T-helper 2 cell (primary cell): Measurements from ENCODE around the gene APH1A.
"Not testable (repeated sequence)": the region's sequence is repeated elsewhere in the genome, so short reads cannot be mapped to it uniquely, and the experiment has no call there.

ENCODE experiments used
- DNase-seq, 5 experiments: peaks; one replicate each; pipeline versions ENCODE4 v3.0.0 to v3.0.0-alpha.2; 2012 to 2022
- total RNA-seq, 2 donors: gene quantifications; one replicate each; lab custom pipeline; 2026; lab: John Stamatoyannopoulos, UW

Gene APH1A
- 96.6 to 112 reads per million in 2 donors for total RNA-seq

DNA sequence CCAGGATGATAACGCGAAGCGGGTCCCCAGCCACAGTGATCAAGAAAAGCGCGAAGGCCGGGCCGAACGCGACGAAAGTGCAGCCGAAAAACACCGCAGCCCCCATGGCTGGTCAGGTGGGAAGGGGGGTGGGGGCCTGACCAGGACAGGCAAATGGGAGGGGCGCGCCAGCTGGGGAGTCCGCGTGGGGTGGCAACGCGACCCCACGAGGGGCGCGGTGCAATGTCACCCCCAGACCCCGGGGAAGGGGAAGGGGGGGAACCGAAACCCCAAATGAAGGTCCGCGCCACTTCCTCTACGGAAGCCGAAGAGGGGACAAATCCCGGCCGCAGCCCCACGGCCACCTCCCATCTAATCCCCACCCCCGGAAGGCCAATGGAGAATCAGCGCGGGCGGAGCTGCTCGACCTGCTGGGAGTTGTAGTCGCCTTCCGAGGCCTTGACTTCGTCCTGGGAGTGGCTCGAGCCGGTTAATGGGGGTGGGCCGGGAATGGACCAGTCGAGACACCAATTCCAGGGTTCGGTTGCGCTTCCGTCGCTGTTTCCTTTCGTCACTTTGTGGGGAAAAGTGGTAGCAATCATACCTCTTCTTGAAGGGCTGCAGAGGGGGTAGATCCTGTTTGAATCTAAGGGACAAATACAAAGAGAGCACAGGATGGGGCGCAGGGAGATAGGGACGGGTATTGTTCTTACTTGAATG is at the start of gene APH1A:
Gene APH1A, minus strand, starts transcription at position 312 of the 699 bp plus-strand sequence. Its CDS starts 206 bp downstream, at position 106.
- DNase-seq = peak; percentile 71 to 98 (median 88)

DNA sequence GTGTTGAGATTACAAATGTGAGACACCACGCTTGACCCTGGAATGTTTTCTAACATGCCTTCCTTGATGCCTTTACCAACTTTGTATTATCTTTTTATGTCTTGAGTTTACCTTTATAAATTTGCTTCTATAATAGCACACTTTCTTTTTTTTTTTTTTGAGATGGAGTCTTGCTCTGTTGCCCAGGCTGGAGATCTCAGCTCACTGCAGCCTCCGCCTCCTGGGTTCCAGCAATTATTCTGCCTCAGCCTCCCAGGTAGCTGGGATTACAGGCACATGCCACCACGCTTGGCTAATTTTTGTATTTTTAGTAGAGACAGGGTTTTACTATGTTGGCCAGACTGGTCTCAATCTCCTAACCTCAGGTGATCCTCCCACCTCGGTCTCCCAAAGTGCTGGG is 45.9 kb upstream of the APH1A start:
- DNase-seq = not testable (repeated sequence)

DNA sequence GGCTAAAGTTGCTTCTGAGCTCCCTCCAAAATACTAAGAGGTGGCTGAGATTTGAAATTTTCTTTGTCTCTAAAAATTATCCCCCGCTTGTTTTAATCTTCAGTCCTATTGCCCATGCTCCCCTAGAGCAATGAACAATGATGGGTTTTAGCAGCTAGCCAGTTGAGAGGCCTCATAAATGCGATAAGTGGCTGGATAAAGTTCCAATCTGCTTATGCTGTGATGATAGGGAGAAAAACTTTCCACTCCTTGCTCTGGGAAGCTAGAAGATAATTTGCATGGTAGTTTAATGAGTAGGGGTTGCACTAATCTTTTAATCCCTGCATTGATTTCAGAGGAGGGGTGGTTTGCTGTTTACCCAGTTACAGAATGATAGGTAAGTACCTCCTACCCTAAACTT is 42.9 kb upstream of the APH1A start:
- DNase-seq = no peak

DNA sequence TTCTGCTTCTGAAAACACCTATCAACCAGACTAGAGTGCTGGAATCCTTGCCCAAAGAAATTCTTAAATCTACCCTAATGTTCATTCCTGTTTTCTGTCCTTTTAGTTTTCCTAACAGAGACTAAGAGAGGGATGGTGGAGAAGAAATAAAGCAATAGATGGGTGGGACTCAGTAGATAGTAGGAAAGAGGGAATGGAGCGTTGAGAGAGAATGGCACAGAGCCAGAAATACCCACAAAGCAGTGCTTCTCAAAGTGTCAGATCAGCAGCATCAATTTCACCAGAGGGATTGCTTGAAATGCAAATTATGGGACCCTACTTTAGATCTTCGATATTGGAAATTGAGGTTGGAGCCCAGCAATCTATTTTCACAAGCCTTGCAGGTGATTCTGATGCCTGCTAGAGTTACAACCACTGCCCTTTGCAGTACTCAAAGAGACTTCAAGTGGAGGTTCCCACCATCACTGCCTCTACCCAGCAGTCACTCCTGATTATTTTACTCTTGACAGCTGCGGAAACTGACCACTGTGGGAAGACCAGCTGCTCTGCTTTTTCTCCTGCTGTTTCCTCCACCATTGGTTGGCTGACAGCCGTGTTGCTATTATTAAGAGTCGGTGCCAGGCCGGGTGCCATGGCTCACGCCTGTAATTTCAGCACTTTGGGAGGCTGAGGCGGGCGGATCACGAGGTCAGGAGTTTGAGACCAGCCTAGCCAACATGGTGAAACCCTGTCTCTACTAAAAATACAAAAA is 41.1 kb upstream of the APH1A start:
- no peak for DNase-seq

DNA sequence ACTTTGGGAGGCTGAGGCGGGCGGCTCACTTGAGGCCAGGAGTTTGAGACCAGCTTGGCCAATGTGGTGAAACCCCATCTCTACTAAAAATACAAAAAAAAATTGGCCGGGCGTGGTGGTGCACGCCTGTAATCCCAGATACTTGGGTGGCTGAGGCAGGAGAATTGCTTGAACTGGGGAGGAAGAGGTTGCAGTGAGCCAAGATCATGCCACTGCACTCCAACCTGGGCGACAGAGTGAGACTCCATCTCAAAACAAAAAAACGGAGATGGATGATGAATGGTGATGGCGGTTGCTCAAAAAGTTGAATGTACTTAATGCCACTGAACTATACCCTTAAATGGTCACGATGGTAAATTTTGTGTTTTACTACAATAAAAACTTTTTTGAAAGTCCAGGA is 39.8 kb upstream of the APH1A start:
- not testable (repeated sequence) for DNase-seq

DNA sequence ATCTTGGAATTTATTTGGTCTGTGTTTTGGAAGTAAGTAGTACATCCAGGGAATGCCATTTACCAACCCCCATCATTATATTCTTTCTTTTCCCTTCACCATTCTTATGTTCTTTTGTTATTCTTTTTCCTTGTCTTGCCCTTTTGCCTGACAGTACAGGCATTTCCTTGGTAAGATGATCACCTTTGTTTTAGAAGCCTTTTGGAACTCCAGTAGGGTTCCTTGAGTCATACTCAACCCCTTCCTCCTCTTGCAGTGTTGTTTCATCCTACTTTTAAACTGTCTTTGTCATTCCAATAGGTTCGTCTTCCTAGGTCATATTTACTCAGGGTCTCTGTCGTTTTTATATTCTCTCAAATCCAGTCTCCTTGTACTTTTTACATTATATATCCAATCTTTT is 34.1 kb upstream of the APH1A start:
- DNase-seq = no peak

DNA sequence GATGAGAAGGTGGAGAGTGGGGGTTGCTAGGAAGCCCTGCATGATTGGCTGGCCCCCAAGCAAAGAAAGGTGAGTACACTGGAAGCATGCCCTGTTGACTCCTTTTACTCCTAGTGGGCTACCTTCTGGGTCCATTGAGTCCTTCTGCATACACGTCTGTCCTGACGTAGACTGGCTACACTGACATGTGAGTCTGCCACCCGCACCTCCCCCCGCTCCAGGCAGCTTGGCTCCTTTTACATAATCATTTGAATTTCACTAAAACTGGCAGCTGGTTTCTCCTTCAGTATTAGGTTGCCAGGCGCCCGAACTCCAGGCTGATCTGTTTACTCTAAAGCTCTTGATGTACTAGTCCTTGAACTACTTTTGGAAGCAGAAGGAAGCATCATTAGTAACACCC is 33.5 kb upstream of the APH1A start:
- DNase-seq = no peak

DNA sequence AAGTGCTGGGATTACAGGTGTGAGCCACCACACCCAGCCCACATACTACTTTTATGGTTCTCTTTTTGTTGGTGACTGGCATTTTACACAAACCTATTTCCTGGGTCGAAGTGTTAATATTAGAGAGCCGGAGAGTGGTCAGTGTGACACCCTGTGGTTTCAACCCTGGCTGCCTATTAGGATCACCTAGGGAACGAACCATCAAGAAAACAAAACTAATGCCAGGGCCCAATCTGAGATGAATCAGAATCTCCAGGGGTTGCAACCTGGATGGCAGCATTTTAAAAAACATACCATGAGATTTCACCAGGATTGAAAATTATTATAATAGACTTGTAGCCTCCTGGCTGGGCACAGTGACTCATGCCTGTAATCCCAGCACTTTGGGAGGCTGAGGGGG is 30.9 kb upstream of the APH1A start:
- no peak for DNase-seq

DNA sequence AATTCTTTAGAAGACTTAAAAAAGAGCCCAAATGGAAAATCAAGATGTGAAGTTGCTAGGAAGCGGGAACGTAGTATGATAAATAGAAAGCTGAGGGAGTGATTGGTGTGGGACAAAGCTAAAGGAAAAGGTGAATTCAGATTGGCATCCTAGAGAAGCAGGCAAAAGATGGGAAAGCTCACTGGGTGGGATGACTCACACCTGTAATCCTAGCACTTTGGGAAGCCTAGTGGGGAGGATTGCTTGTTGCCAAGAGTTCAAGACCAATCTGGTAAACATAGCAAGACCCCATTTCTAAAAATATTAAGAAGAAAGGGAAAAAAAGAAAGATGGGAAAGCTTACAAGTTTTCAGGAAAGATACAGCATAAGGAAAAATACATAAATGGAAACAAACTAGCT is 26.7 kb upstream of the APH1A start:
- no peak for DNase-seq

DNA sequence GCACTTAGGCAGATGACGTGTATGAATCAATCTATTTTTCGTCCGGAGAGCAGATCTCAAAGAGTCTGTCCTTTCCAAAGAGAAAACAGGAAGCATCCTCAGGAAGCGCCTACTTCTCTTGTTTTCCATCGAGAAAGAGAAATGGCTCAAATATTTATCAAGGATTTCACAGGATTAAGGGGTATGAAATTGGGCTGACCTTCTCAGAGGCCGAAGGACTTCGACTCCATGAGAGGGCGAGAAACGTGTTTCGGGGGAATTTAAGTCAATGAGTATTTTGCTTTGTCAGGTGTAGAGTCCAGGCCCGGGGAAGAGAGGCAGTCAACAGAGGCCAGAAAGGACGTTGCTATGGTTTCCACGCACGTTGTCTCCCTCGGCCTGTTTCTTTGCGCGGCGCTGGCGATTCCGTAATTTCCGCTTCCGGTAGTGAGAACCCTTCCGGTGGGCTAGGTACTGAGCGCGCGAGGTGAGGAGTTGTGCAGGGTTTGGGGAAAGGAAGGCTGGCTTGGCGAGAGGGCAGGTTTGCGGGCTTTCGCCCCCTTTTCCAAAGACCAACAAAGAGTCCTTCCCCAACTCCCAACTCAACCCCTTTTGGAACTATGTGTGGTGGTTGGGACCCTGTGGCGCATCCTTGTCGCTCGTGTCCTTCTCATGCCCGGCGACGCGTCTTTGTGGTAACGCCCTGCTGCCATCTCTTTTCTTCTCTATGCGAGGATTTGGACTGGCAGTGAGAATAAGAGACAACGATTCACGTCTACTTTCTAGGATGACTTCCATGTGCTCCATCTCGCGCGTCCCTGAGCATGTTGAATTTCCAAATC is 24.8 kb upstream of the APH1A start, which contains the start of gene MRPS21:
Gene MRPS21, plus strand, starts transcription at position 429 of the 821 bp plus-strand sequence. CDS start 506 bp downstream, outside the sequence.
- DNase-seq = peak; percentile 53 to 94 (median 78)

DNA sequence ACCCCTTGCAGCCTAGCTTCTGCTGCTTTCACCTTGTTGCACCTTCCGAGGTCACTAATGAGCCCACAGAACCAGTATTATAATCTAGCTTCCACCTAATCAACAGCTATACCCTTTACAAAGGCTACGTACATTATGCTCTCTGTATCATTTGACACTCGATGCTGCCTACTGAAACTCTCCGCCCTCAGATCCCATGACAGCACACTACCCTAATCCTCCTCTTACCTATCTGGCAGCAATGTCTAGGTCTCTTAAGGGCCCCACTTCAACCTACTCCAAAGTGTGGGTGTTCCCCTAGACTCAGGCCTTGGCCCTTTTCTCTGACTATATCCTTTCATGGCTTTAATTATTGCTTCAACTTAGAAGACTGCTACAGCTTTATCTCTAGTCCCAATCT is 20.0 kb upstream of the APH1A start:
- DNase-seq = no peak

DNA sequence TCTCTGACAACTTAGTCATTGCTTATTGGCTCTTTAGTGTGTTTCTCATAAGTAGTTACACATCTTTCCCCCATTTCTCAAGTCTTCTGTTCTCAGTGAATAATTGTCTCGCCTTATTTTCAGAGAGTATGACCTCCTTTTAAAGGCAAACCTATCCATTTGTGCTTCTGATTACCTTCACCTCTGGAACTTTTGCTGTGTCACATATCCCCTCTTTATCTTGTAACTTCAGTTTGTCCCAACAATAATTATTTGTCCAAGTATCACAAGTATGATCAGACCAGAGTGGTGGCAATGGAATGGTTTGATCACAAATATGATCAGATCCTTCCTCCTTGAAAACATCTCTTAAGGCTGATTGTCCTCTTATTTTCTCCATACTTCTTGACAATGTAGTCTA is 19.6 kb upstream of the APH1A start:
- no peak for DNase-seq

DNA sequence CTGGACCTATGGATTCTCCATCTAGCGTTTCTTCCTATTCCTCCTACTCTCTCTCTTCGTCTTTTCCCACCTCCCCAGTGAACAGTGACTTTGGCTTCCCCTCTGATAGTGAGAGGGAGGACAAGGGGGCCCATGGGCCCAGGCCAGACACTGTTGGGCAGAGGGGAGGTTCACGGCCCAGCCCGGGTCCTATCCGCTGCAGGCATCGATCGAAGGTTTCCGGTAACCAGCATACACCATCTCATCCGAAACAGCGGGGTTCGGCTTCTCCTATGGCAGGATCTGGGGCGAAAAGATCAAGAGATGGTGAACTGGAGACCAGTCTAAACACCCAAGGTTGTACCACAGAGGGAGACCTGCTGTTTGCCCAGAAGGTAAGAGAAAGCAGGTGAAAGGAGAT is 14.4 kb upstream of the APH1A start:
- DNase-seq = no peak

DNA sequence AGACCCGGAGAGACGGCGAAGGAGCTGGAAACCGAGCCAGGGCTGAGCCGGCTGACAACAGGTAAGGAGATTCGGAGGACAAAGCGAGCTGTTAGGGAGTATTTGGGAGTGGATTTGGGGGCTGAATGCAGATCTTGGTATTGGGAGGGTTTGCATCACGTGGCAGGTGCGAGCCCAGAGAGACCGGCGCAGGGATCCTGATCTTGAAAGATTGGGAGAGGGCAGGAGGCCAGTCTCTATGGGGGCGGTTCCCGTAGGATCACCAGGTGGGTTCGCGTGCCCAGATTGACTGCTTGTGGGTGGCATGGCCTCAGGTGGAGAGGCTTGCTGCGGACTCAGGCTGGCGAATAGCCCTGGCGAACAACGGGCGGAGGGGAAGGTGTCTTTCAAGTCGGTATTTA is 13.7 kb upstream of the APH1A start:
- no peak for DNase-seq

DNA sequence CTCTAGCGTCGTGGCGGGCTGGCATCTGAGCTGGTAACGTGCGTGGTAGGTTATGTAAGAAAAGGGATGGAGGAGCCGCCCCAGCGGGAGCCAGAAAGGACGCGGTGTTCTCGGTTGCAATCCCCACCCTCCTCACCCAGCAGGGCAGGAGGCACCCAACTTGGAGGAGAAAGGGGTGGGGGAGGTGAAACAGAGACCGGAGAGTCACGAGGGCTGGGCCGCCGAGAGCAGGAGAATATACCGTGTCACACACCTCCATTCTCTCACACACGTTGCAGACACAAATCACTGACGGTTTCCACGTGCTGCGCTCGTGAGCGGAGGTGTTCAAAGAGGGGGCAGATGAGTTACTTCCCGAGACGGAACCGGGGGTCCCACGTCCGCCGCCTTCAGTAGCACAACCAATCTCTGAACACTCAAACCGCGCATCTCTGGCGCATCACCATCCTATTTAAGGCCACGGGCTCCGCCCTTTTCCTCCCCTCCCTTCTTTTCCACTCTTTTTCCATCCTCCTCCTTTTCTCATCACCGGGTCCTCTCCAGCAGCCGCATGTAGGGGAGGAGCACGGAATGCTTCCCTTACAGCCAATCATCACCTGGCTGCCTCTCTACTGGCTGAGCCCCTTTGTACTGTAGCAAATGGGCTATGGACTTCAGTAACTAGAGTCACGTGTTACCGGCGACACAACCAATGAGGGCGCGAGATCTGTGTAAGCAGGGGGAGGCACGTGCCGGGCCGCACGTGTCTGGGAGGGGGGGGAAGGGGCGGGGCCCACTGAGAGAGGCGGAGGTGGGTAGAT is 13.1 kb upstream of the APH1A start, which contains the start of gene CIART:
Gene CIART, plus strand, starts transcription at position 797 of the 800 bp plus-strand sequence. CDS start 714 bp downstream, outside the sequence.
- DNase-seq = peak; percentile 47 to 95 (median 71)

DNA sequence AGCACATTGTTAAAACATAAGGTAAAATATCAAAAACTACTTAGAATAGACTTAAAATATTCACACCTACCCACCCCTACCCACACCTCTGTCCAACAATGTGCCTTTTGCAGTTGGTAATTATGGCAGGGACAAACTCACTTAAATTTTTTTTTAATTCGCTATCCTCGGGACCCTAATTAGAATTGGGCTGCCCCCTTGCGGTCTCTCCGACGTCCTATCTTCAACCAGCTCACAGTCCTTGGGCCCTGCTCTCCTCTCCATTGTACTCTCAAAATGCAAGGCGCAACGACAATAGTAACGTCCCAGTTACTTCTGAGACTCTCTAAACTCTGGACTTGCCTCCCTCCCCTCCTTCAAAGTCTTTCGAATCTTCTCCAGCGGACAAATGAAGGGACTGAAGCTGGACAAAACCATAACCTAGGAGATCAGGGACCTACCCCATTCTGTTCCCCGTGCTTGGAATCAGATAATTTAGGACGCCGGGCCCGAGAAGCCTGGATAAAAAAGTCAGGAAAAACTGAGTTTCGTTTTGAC is 12.5 kb upstream of the APH1A start:
- peak in 4 of 5 experiments; percentile 24 to 65 (median 38) for DNase-seq

DNA sequence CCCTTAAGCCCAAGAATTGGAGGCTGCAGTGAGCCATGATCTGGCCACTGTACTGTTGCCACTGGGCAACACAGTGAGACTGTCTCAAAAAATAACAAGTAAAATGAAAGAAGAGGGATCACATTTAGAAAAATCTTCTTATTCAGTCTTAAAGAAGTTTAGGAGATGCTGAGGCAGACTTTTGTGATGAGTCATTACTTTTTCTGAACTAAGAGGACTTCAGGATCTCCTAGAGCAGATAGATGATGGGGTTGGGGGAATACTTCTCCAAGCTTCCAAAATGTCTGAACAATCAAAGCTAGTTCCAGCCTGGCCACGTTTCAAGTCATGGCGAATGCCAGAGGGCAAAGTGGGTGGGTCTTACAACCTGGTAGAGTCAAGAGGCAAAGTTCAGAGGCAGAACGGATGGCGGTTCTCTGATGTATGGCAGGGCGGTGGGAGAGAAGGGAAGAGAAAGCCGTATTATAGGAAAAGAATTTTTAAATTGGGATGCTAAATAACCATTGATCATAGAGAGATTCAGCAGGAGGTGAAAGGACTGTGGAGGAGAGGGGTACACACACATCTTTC is 11.4 kb upstream of the APH1A start:
- DNase-seq = no peak

DNA sequence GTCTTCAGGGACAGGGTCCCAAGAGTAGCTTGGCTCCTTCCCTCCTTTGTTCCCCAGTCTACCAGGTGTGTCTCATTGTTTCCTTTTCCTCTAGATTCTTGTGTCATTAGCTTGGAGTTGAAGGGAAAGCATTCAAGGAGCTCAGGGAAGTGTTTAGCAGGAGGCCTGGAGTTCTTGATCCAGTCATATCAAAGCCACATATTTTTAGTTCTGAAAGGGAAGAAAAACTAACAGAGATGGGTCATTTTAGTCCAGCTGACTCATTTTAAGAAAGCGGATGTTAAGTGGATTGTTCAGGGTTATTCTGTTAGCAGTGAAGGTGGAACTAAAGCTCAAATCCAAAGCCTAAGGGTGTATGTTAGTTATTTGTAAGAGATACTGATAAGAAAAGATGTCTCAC is 4.5 kb upstream of the APH1A start:
- no peak for DNase-seq

DNA sequence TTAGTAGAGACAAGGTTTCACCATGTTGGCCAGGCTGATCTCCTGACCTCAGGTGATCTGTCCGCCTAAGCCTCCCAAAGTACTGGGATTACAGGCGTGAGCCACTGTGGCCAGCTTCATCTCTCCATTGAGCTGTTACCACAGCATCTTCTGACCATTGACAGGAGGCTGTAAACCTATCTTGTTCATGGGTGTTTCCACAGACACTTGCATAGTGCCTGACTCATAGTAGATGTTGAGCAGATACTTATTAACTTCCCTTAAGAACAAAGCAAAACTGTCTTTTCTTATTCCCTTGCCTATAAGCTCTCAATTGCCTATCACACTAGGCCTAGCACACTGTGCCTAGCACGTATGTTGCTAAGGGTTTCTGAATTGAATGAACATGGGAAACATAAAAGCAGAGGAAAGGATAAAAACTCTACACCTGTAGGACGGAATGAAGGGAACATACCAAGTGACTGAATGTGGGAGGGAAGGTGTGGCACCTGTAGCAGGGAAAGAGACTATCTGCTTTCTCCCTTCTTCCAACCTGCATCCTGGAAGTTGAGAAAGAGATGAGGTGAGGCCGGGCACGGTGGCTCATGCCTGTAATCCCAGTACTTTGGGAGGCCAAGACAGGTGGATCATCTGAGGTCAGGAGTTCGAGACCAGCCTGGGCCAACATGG is 2.6 kb upstream of the APH1A start:
- no peak for DNase-seq

DNA sequence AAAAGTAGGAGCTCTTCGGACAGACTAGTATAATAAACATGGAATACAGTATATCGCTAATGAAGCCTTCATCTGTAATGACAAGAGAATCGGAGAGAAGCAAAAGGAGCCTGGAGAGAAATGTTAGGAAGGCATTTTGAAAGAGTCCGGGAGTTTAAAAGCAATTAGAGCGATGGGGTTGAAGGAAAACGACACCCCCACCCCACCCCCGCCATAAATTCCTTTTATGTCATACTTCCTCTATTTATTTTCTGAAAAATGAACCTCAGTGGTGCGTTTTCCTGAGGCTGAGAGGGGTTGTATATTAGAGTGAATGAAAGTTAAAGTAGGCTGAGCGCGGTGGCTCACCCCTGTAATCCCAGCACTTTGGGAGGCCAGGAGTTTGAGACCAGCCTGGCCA is 635 bp upstream of the APH1A start:
- DNase-seq = no peak

DNA sequence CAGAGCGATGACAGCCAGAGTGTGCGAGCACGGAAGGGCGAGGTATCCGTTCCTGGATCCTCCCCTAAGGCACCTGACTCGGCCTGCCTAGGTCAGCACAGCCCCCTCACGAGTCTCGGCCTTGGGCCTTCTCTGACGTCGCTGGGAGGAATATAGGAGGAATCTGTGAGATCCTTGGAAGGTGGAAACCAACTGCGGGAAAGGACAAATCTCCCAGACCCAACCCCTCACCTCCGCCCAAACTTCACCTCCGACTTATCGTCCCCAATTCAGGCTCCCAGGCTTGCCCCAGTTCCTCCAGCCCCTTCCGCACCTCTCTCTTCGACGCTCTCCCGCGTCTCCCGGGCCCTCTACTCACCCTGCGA is 494 bp downstream of the APH1A start:
- DNase-seq = peak in 4 of 5 experiments; percentile 20 to 68 (median 34)
